ENCODE measurements around the gene UBL7.

DNA sequence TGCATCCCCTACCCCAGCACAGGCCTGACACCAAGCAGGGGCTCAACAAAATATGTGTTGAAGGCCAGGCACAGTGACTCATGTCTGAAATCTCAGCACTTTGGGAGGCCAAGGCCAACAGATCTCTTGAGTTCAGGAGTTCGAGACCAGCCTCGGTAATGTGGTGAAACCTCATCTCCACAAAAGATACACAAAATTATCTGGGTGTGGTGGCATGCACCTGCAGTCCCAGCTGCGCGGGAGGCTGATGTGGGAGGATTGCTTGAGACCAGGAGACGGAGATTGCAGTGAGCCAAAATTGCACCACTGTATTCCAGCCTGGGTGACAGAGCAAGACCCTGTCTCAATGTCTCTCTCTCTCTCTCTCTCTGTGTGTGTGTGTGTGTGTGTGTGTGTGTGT lies 62.8 kb downstream of the UBL7 start:
- TF ChIP-seq PAX5 (IDR thresholded peaks at IDR 0.05; ENCODE audit: insufficient read depth, low read length, severe bottlenecking) (no peak), POLR2A (IDR thresholded peaks at IDR 0.05; ENCODE audit: low read depth, low read length) (no peak), POLR2AphosphoS5 (IDR thresholded peaks at IDR 0.05; ENCODE audit: low read depth, low read length) (no peak), TAF1 (IDR thresholded peaks at IDR 0.05; ENCODE audit: low read depth, low read length) (no peak)
